ENCODE data around the gene ZNF33B.

GRCh38 chr10:42598249-42598873 lies 40.0 kb downstream of the ZNF33B start:
- no peak for TF ChIP-seq TAF1 (IDR thresholded peaks at IDR 0.05; ENCODE audit: low read depth)
- TF ChIP-seq REST (IDR thresholded peaks at IDR 0.05; ENCODE audit: low read depth): no peak
- TF ChIP-seq, protein P1, sequence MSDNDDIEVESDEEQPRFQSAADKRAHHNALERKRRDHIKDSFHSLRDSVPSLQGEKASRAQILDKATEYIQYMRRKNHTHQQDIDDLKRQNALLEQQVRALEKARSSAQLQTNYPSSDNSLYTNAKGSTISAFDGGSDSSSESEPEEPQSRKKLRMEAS (IDR thresholded peaks at IDR 0.05): no peak
- no peak for TF ChIP-seq RAD21 (IDR thresholded peaks at IDR 0.05; ENCODE audit: low read depth)
- TF ChIP-seq EP300 (IDR thresholded peaks at IDR 0.05; ENCODE audit: borderline replicate concordance): no peak
- TF ChIP-seq CEBPB (IDR thresholded peaks at IDR 0.05): no peak
- no peak for TF ChIP-seq YY1 (IDR thresholded peaks at IDR 0.05; ENCODE audit: low read depth)
- no peak for TF ChIP-seq ZBTB7A (IDR thresholded peaks at IDR 0.05; ENCODE audit: low read depth)
- TF ChIP-seq FOXM1 (IDR thresholded peaks at IDR 0.05; ENCODE audit: borderline replicate concordance, low read depth): no peak
- no peak for TF ChIP-seq USF1 (IDR thresholded peaks at IDR 0.05)
- no peak for TF ChIP-seq CREB1 (IDR thresholded peaks at IDR 0.05; ENCODE audit: low read depth)
